ENCODE results near the gene STRBP.
"Not testable (repeated sequence)": the region's sequence is repeated elsewhere in the genome, so short reads cannot be mapped to it uniquely, and the experiment has no call there.

STRBP gene

DNA sequence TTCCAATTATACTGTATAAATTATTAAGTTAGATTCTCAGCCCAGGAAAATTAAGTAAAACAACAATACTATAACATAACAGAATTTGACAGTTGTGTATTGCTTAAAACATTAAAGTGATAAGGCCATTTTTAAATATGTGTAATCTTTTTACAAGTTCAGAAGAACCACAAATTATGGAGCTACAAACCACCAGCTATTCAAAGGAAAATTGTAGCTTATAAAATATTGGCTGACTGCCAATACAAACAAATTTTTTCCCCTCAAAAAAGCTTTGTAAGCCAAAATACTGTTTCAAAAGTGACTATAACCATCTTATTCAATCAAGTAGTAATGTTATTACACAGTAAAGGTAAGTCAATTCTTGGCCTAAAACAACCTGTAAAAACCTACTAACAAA, 21.9 kb downstream of the STRBP start:
- DNase-seq = no peak

DNA sequence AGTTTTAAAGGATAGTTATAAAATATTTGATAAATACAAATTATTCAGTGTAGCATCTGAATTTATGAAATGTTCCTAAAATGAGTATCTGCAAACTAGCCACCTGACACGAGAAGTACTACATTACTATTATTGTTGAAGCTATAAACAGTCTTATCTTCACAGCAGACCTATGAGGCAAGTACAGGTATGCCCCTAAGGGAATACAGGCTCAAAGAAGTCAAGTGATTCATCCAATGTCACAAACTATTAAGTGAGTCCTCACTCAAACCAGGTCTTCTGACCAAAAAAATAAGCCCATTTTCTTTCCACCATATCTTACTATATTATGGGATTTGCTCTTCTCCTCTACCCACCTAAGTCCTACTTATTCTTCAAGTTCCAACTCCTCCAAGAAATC, 28.7 kb downstream of the STRBP start:
- DNase-seq = no peak

DNA sequence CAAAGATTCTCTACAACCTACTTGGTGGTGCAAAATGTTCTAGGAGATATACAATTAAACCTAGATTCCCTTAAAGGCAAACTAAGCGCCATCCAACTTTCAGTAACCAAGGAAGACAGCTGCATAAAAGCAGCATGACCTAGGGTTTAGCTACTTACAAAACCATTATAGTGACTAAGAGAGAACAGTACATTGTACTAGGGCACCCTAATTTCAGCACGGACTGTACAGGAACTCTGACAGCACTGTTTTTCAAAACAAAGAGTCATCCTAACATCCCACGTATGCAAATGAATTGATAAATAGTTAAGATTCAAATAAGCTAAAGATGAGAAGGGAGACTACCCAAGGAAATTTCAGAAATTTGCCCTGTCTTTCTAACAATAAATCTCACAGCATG, 30.0 kb downstream of the STRBP start:
- no peak for DNase-seq

DNA sequence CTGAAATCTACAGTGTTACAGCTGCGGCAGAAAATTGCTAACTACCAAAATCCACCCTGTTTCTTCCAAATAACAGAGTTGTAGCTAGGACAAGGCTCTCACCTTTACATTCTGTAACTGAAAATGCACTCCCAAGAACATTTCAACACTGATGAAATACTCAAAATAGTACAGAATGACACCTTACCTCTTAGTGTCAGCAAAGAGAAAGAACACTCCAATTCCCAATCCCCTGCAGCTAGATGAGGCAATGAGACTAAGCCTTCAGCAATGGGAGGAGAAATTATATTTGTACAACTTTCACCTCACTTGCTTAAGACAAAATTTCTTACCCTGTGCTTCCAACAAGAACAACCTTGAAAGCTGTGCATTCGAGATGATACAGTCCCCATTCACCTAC, 31.2 kb downstream of the STRBP start:
- DNase-seq = no peak

GRCh38 chr9:123235448-123235847, 32.9 kb downstream of the STRBP start:
- no peak for DNase-seq

- no peak for DNase-seq
These were observed 33.5 kb downstream of the STRBP start for GRCh38 chr9:123234853-123235252.

DNA sequence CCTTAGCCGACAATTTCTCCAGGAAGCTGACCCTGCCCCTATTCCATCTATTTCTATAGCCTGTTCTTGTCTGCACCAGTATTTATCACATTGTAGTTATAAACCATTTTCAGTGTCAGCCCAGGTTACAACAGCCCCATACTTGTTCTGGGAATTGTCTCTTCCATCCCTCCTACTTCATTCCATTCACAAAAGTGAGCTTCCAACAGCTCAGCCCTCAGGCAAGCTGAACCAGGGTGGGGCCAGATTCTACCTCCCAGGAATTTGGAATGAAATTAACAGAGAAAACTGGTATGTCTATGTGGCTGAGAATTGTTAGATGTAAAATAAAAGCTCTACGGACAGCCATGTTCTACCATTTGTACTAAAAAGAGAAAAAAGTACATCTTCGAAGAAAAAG, 36.1 kb downstream of the STRBP start:
- DNase-seq = no peak

GRCh38 chr9:123231421-123231820, 37.0 kb downstream of the STRBP start:
- DNase-seq = no peak

DNA sequence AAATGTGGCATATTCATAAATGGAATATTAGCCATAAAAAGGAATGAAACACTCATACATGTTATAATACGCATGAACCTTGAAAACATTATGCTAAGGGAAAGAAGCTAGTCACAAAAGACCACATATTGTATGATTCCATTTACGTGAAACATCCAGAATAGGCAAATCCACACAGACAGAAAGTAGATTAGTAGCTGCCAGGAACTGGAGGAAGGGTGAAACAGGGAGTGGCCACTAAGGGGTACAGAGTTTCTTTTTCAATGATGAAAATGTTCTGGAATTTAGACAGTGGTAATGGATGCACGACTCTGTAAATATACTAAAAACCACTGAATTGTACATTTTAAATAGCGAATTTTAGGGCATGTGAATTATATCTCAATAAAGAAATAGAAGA, 39.4 kb downstream of the STRBP start:
- no peak for DNase-seq

DNA sequence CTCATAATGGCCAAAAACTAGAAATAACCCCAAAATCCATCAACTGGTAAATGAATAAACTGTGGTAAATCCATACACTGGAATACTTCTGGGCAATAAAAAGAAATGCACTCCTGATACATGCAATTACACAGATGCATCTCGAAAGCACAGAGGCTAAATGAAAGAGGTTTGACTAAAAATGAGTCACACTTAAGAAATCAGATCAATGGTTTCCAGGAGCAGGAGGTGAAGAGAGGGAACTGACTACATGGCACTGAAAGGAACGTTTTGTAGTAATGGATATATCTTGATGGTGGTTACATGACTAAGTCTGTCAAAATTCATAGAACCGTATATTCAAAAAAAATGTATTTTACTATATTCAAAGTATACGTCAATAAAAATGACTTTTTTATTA, 42.4 kb downstream of the STRBP start:
- DNase-seq = no peak

DNA sequence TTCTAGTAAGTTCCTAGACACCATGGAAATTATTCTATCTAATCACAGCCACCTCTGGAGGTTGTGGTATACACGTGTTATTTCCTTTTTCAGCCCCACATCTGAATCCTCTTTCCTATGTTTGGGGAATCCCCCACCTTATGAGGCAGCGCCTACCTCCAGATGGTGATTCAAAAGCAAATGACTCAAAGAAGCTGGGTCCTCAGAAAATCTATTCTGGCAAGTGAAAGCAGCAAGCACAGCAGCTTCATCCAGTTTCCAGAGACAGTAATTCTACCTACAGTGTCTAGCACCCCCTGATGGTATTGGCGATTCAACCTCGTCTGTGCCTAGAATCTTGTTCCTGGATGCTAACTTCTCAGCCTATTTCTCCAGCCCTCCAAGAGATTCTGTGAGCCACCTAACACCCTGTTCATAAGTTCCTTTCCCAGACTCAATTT, 43.0 kb downstream of the STRBP start:
- DNase-seq = peak; percentile 66

GRCh38 chr9:123220127-123220526, 48.3 kb downstream of the STRBP start:
- no peak for DNase-seq

GRCh38 chr9:123218831-123219230, 49.6 kb downstream of the STRBP start:
- no peak for DNase-seq

DNA sequence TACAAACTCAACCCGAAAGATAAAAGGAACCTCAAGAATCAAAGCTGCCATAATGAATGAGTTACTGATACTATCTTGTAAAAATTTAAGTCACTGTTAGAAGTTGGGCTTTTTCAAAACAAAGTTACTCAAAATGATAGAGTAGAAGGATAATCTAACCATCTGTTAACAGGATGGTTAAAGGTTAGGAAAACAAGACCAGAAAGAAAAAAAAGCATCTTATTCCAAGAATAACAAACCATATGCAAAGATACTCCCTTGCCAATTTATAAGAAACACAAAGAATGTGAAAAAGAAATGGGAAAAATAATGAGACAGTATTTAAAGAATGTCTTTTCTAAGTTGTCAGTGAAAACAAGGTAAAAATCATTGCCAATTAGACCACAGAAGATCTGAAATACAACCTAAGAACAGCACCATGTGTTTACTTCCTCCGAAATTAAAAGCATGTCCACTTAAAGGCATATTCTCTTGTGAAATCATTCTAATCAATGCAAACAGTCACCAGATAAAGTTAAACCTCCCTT, 51.2 kb downstream of the STRBP start:
- no peak for DNase-seq

GRCh38 chr9:123216251-123216797, 52.1 kb downstream of the STRBP start:
- DNase-seq = no peak

DNA sequence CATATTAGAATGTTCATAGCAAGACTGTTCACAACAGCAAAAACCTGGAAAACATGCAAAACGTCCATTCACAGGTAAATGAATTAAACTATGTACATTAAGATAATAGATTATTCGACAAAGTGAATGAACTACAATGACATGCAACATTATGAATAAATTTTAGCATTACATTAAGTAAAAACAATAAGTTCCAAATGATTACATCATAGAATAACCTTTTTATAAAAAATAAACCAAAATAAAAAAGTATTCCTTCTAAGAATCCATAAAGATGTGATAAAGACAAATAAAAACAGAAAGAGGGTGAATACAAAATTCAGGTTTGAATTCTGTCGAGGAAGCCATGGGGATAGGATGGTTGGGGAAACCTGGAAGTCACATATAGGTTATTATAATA, 57.3 kb downstream of the STRBP start:
- no peak for DNase-seq

DNA sequence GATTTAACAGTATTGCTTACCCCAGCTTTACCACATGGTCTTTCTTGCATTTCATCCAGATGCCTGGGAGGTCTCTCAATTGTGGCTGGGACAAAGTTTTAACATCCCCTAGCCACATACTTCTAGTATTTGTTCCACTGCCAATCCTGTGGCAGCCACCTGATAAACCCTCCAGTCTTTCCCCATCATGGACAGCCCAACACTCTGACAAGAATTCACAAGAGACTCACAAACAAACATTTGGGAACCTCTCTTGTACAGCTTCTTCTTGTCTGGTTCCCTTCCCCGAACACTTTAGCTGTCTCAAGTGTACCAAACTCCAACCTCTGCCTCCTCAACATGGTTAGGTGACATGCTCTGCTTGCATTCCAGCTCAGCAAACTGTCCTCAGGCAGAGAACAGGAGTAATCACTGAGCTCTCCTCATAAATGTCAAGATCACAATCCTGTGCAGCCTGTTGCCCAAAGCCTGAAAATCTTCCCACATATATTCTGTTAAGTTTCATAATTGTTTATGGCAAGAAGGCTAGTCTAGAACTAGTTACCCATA, 59.7 kb downstream of the STRBP start:
- DNase-seq = no peak

DNA sequence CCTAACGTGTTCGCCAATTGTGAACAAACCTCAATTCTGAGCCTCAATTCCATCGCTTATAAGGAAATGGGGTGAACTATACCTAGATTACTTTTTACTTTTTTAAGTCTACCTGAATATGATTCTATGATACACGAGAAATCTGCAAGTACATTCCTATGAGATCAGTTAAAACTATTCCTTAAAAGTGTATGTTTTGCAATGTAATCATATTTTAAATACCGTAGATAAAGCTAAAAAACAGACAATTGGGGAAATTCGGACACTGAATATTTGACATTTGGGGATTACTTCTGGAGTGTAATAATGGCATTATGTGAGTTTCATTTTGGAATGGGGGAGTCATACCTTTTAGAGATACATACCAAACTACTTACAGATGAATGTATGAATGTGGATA, 62.3 kb downstream of the STRBP start:
- no peak for DNase-seq

GRCh38 chr9:123201083-123201482, 67.3 kb downstream of the STRBP start:
- no peak for DNase-seq

GRCh38 chr9:123200469-123200868, 67.9 kb downstream of the STRBP start:
- not testable (repeated sequence) for DNase-seq

DNA sequence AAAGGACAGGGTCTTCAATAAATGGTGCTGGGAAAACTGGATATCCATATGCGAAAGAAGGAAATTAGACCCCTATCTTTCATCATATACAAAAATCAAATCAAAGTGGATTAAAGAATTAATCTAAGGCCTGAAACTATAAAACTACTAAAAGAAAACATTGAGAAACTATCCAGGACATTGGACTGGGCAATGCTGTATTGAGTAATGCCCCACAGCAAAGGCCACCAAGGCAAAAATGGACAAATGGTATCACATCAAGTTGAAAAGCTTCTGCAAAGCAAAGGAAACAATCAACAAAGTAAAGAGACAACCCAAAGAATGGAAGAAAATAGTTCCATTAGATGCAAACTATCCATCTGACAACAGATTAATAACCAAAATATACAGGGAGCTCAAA, 72.3 kb downstream of the STRBP start:
- DNase-seq = no peak

- no peak for DNase-seq
These were observed 74.4 kb downstream of the STRBP start for GRCh38 chr9:123194023-123194422.

GRCh38 chr9:123191680-123192079, 76.7 kb downstream of the STRBP start:
- DNase-seq = no peak

- DNase-seq = no peak
These were observed 77.1 kb downstream of the STRBP start for GRCh38 chr9:123191260-123191659.

GRCh38 chr9:123187131-123187530, 81.3 kb downstream of the STRBP start:
- no peak for DNase-seq

Measured in activated naive CD4-positive, alpha-beta T cell treated with Interleukin-2 at 50 U/mL for 16 hours (primary cell).